Activated T-cell treated with anti-CD3 and anti-CD28 coated beads for 1 hour (primary cell): ENCODE measurements around the gene SEC14L5.
"Not testable (repeated sequence)": the region's sequence is repeated elsewhere in the genome, so short reads cannot be mapped to it uniquely, and the experiment has no call there.

Experiments used
- DNase-seq: peaks from one replicate; pipeline ENCODE4 v3.0.0-alpha.2; 2020; ENCODE audit warnings: low read depth

Gene SEC14L5

DNA sequence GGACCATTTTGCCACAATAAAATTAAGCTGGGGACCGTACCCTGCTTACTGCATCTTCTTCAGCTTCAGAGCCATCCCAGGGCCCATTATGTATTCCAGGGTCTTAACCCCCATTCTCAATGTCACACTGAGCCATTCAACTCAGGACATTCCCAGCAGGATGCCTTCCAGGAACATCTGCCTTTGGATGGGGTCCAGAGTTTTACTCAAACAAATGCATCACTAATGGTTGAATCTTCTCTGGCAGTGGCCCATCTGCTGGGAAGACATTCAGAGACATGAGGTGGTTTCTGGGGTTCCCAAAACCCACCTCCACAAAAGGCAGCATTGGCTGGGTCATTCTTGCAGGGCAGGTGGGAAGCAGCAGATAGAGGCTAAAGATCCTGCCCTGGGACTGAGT lies 3.4 kb upstream of the SEC14L5 start:
- DNase-seq: no peak

DNA sequence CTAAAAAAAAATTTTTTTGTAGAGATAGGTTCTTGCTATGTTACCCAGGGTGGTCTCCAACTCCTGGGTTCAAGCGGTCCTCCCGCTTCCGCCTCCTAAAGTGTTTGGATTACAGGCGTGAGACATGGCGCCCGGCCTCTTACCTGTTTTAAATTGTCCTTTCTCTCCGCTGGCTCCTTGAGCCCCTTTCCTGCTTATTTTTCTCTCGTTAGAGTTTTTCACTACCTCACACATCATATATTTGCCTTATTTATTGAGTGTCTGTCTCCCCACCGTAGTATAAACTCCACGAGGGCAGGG lies 760 bp upstream of the SEC14L5 start:
- DNase-seq: no peak

DNA sequence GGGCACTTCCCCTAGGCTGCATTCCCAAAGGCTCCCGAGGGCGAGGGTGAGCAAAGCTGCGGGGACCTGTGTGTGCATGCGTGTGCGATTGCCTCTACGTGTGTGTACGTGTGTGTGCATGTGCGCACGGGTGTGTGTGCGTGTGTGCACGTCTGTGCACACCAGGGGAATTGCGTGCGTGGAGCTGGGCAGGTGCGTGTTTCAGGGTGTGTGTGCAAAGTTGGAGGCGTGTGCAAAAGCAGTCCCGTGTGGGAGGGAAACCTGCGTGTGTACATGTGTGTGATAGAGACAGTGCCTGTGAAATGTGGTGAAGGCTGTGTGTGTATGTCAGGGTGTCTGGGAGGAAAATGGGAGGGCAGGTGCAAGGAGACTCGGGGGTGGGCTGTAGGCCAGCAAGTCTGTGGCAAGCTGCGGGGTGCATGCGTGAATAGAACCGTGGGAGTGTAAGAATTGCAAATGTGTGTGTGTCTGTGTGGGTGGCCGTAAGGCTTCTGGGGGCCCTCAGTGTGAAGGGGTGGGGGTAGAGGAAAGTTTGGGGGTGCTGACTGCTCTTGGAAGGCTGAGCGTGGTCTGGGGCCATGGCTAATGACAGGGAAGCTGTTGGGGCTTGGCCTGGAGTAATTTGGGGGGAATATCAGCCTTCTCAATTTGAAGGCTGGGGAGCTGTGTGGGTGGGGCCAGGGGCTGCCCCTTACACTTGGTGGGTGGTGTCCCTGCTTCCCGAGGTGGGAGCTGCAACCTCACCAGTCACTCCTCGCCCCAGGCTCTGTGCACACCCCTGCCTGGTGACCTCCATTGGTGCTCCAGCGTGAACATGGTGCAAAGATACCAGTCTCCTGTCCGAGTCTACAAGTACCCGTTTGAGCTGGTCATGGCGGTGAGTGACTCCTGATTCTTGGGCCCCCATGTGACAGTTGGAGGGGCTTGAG lies 644 bp downstream of the SEC14L5 start:
- DNase-seq: no peak

DNA sequence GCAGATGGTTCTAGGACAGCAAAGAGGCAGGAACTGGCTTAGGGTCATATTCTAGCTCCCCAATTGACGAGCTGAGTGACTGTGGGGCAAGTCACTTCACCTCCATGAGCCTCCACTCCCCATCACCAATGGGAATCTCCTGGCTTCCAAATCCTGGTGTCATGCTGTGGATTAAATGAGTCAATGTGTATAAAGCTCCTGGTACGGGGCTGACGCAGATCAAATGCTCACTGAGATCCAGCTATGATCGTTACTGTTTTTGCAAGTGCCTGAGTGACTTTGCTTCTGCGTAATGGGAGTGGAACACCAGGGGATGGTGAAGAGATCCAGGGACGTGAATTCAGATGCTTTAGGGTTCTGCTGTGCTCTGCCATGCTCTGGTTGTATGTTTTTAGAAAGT lies 2.4 kb downstream of the SEC14L5 start:
- DNase-seq: no peak

DNA sequence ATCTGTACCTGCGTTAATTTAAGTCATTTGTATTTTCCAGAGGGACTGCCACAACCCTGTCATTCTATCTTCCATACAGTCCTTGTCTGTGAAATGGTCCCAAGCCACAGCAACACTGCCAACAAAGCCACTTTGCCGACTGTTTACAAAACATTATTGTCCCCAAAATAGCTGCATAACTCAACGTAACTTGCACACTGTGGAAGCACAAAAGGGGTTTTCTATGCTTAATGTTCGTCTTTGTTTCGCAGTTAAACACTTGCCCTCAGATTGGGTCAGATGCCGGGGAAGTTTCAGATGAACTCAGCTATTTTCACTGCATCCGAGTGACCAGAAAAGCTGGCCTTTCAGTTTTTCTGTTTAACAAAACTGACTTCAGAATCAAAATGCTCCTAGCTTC lies 4.6 kb downstream of the SEC14L5 start:
- no peak for DNase-seq

DNA sequence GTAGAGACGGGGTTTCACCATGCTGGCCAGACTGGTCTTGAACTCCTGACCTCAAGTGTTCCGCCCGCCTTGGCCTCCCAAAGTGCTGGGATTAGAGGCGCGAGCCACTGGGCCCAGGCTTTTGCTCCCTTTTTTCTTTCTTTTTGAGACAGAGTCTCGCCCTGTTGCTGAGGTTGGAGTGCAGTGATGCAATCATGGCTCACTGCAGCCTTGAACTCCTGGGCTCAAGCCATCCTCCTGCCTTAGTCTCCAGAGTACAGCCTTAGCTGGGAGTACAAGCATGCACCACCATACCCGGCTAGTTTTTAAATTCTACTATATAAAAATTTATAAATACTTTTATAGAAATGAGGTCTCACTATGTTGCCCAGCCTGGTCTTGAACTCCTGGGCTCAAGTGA lies 5.4 kb downstream of the SEC14L5 start:
- DNase-seq: not testable (repeated sequence)

DNA sequence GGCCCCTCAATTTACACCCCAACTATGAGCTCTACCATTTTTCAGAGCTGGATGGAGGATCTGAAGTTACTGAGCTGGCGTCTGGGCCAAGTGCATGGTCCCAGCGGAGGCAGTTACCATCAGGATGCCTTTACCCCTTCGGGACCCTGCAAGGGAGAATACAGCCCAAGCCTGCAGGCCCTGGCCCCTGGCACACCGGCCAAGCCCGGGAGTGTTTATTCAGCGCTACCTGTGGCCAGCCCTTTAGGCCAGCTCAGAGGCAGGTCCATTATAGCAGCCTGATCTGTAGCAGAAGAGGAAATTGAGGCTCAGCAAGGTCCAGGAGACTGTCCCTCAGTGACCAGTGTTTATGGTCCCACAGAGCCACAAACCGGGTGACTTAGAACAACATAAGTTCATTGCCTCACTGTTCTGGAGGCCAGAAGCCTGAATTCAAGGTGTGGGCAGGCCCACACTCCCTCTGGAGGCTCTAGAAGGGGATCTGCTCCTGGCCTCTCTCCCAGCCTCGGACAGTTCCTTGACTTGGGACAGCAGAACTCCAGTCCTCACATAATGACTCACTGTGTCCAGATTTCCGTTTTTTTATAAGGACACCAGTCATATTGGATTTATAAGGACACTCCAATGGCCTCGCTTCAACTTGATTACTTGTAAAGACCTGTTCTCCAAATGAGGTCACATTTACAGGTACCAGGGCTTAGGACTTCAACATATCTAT lies 8.8 kb downstream of the SEC14L5 start:
- no peak for DNase-seq

DNA sequence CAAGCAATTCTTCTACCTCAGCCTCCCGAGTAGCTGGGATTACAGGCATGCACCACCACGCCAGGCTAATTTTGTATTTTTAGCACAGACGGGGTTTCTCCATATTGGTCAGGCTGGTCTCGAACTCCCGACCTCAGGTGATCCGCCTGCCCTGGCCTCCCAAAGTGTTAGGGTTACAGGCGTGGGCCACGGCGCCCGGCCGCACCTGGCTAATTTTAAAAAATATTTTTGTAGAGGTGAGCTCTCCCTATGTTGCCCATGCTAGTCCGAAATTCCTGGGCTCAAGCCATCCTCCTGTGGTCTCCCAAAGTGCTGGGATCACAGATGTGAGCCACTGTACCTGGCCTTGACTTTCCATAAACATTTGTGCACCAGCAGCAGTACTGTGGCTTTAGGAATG lies 10.1 kb downstream of the SEC14L5 start:
- not testable (repeated sequence) for DNase-seq

DNA sequence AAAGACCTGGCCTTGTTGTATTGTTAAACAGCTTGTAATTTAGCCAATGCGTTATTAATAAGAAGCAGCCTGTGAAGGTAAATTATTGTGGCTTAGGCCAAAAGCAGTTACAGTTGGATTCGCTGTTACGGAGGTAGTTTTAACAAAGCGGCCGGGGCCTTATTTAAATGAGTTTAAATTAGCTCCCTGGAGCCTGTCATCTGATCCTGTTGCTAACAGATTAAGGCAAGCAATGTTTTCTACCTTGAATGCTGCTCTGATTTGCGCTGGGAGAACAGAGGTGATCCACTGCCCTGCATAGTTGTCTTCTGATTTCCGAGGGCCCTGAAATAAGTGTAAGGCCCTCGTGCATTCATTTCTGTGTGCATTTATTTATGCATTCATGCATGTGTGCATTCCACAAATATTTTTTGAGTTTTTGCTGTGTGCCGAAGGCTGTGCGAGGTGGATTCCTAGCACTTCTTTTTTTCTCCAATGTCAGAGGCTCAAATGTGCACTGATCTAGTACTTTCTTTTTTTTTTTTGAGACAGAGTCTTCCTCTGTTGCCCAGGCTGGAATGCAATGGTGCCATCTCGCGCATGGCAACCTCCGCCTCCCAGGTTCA lies 10.9 kb downstream of the SEC14L5 start:
- no peak for DNase-seq

DNA sequence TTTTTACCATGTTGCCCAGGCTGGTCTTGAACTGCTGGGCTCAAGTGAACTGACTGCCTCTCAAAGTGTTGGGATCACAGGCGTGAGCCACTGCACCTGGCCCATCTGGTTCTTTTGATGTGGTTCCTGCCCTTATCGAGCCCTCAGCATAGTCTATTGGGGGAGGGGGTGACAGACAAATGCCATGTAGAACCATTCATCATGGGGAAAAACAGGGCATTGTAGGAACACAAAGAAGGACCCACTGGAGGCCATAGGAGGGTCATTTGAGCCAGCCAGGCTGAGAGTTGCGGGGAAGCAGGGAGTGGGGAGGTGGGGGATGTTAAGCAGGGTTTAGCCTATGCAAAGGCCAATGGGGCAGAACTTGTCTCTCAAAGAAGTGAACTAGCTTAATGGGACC lies 11.9 kb downstream of the SEC14L5 start:
- DNase-seq: no peak

DNA sequence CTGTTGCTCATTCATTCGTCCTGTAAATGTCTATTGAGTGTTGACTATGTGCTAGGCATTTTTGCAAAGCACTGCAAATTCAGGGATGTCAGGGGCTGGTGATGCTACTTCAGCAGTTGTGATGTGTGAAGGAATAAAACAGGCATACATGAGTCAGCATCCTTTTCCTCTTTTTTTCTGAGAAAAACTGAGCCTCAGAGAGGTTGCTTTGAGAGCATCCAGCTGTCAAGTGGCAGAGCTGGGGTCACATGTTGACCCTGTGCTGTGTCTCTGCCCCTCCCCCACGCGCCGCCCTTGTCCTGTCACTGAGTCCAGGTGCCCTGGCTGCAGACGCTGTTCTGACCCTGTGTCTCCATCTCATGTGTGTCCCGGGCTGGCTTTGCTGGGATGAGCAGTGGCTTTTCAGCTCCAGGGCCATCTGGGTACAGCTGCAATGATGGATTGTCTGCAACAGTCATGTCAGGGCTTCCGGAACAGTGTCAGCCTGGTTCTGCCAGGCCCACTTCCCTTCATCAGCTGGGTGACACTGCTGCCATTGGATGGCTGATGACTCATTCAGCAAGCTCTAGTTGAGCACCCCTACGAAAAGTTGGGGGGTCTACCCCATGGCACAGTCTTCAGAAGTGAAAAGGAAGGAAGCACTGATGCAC lies 14.9 kb downstream of the SEC14L5 start:
- no peak for DNase-seq

DNA sequence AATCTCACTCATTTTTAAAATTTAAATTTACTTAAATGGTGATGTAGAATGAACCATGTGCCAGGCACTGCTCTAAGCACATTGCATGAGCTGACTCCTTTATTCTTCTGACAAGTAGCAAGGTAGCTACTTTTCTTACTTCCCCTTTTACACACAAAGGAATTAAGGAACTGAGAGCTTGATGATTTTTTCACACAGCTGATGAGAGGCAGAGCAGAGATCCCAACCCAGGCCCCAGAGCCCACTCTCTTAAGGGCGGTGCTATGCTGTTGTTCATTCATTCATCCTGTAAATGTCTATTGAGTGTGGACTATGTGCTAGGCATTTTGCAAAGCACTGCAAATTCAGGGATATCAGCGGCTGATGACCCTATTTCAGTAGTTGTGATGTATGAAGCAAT lies 17.9 kb downstream of the SEC14L5 start:
- DNase-seq: no peak

DNA sequence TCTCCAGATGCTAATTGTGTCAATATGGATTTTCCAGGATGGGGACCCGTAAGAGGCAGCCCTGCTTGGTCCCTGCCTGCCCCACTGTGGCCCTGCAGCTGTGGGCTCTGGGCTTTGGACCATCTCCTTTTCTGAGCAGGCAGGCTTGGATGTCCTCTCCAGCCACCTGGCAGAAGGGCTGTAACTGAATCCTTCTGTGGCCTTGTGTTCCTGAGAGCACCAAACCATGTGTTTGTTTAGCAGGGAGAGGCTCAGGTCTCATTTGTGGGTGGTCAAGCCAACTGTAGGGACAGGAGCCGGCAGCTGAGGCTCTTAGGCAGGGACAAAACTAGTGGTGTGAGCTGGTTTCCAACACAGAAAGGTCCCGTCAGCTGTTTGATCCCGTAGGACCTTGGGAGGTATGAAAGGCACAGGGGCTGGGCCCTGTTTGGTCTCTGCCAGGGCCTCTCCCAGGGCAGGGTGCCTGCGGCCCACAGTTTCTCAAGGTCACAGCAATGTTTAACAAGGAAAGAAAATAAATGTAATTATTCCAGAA lies 18.5 kb downstream of the SEC14L5 start:
- DNase-seq: no peak

DNA sequence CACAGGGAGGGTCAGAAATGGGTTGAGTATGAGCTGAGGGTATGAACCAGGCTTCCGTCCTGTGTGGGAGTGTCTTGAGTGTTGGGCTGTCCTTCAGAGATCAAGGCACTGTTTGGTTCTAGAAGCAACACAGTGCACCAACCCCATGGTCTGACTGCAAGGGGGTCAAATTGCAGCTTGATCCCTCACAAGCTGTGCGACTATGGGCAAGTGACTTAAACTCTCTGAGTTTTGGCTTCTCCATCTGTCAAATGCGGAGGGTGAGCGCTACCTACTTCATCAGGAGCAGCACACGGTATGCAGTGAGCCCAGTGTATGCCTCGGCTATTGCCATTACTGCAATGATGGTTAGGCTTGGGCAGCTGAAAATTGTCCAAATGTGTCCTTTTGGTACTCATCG lies 21.0 kb downstream of the SEC14L5 start:
- DNase-seq: no peak

DNA sequence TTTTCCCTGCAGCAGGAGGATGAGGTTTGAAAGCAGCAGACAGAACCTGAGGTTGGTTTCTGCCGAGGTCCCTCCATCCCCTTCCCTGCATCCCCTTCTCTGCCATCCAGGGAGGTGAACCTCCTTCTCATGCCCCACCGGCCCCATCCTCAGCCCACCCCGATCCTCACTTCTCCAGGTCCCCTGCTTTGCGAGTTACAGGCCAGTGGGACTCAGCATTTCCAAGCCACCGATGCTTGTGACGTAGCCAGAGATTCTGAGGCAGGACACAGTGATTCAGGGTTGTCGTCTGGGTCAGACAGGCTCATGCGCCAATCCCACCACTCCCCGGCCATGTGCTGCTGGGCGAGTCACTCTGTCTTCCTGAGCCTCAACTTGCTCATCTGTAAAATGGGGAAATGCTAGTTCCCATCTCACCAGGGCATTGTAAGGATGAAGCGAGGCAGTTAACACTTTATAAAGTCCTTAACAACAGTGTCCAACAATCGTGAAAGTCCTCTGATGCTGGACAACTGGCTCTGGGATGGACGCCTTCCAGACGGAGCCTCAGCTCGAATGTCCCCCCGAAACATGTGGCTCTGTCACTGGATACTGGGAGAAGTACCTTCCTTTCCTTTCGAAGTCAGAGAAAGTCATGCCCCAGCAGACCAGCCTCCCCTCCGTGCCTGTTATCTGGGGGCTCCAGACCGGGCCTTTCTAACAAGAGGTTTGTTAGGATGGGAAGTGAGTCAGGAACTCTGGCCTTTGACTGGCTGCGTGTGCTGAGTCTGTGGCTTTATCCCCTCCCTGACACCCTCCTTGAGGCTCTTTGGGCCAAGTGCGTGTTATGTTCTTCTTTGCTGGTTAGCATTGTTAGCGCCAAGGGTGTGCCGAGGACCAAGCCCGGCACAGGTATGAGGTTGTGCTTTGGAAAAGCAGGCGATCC lies 21.9 kb downstream of the SEC14L5 start:
- DNase-seq: no peak

DNA sequence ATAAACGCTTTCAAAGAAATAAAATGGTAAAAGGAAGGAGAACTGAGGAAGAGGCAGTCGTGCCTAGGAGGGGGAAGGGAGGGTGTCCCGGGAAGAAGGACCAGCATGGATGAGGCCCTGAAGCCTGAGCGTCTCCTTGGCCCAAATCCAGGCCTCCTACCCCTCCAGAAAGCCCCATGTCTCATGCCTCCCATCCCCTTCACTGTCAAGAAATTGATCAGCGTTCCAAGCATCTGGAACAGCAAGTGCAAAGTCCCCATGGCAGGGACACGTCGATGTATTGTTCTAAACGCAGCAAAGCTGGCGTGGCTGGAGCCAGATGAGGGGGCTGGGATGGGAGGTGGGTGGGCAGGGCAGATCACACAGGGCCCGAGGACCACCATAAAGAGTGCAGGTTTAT lies 22.6 kb downstream of the SEC14L5 start:
- no peak for DNase-seq

DNA sequence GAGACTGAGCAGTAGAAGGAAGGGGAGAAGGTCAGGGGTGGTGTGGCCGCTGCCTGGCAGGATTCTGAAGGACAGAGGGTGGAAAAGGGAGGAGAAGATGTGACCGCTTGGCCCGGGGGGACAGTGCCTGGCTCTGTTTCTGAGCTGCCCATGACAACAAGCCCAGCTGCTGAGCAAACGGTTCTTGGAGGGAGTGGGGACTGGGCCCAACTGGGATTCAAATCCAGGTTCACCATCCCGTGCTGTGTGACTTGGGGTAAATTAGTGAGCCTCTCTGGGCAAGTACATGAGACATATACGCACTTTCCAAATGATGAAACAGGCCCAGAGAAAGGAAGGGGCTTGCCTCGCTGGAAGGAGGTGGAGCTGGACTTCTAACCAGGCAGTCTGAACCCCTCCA lies 23.3 kb downstream of the SEC14L5 start:
- no peak for DNase-seq

DNA sequence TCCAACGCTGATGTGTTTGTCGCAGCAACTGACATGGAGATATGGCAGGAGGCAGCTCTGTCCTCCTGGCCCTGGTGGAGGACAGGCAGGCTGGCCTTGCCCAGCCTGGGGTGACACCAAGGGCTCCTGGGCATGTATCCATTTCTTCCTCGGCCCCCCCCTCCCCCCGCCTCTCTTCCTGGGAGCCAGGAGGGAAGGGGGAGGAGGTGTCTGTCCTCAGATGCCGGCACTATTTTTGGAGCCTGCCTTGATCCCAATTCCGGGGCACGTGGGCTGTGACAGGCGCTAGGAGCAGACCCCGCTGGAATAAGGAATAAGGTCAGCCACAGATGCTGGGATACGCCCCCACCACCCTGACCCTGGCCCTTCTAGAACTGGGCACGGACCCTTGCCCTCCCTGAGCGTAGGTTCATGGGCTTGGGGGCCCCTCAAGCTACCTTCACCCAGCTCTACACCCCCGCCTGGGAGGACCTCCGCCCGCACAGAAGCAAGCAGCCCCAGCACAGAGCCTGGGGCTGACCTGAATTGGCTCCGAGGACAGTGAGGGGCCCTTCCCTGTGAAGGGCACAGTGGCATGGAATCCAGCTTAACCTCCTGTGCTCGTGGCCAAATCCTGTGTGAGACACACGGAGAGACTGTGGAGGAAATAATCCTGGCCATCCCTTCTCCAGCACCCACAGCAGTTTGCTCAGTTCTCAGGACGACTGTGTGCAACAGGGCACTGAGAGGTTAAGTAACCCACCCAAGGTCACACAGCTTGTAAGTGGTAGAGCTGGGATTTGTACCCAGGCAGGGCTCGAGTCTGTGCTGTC lies 24.1 kb downstream of the SEC14L5 start:
- no peak for DNase-seq

DNA sequence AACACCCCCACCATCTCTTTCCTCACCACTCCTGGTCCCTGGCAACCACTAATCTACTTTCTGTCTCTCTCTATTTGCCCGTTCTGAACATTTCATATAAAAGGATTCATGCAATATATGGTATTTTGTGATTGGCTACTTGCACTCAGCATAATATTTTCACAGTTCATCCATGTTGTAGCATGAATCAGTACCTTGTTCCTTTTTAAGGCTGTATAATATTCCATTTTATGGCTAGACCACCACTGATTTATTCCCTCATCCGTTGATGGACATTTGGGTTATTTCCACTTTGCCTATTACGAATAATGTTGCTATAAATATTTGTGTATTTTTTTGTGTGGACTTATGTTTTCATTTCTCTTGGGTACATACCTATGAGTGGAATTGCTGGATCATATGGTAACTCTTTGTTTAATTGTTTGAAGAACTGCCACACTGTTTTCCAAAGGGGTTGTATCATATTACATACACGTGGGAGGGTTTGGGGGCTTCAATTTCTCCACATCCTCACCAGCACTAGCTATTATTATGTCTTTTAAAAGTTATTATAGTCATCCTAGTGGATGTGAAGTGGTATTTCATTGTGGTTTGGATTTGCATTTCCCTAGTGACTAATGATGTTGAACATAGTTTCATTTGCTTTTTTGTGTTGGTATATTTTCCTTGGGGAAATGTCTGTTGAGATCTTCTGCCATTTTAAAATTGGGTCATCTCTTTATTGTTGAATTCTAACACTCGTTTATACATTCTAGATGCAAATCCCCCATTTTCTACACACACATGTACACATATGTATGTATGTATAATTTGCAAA lies 26.3 kb downstream of the SEC14L5 start:
- DNase-seq: no peak

DNA sequence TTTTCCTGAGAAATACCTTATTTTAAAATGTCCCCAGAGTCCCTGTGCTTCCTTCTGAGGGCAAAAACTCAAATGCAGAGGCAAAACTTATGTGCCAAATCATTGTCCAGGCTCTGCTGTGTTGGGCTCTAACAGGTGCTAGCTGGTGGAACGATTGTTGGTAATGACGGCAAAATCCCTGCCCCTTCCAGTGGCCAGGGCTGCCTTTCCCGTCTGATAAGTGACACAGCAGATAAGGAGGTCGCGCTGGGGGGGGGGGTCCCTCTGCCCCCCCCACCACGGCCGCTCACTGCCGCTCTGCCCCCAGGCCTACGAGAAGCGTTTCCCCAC lies 29.1 kb downstream of the SEC14L5 start:
- no peak for DNase-seq
